WTC11 (cell line): ENCODE measurements around the gene AGTR1. TPM values are rescaled to one million over a fixed set of nuclear protein-coding genes. Genes with fewer than 3 reads are reported as not detected.

ENCODE experiments used
- ATAC-seq: fragments of 200-7000 bp; cut with Tn5 transposase; 2 replicates; pipeline ENCODE4 v1.10.0; 2021; ENCODE audit warnings: mild to moderate bottlenecking, moderate library complexity
- CTCF ChIA-PET: fragments of 300-600 bp; sonication (Branson Sonifier 250); formaldehyde crosslinking; loops from one replicate; lab custom pipeline; 2021; ENCODE audit warnings: antibody characterized with exemption; lab: Charles Lee
- POLR2A ChIA-PET: fragments of 350-600 bp; sonication (Branson Sonifier 250); formaldehyde crosslinking; loops from one replicate; lab custom pipeline; 2021; ENCODE audit warnings: antibody characterized with exemption; lab: Charles Lee
- DNase-seq: peaks from one replicate; pipeline ENCODE4 v3.0.0; 2021; ENCODE audit warnings: low spot score
- H3K27ac Mint-ChIP-seq: 2 replicates; pipeline ENCODE4 v1.8.0; 2021; ENCODE audit warnings: mixed read lengths
- H3K27me3 Mint-ChIP-seq: 2 replicates; pipeline ENCODE4 v1.8.0; 2021; ENCODE audit warnings: low read depth, mild to moderate bottlenecking, moderate library complexity, mixed read lengths
- H3K36me3 Mint-ChIP-seq: 2 replicates; pipeline ENCODE4 v1.8.0; 2021; ENCODE audit warnings: mixed read lengths
- H3K4me1 Mint-ChIP-seq: 2 replicates; pipeline ENCODE4 v1.8.0; 2022; ENCODE audit warnings: mixed read lengths
- H3K4me3 Mint-ChIP-seq: 2 replicates; pipeline ENCODE4 v1.8.0; 2021; ENCODE audit warnings: mild to moderate bottlenecking, moderate library complexity, mixed read lengths
- H3K9me3 Mint-ChIP-seq: 2 replicates; pipeline ENCODE4 v1.8.0; 2021; ENCODE audit warnings: mixed read lengths
- AR ChIP-seq: fragments of 250-450 bp; sonication (Bioruptor Pico); IDR thresholded peaks from 2 replicates; pipeline ENCODE4 v1.9.0; 2021; ENCODE audit warnings: mild to moderate bottlenecking
- ARID4B ChIP-seq: sonication (generic); formaldehyde crosslinking; IDR thresholded peaks from 2 replicates; pipeline ENCODE4 v1.8.0; 2023; ENCODE audit warnings: missing genetic modification reagents, mild to moderate bottlenecking, borderline replicate concordance
- ATF3 ChIP-seq: sonication (generic); formaldehyde crosslinking; conservative IDR thresholded peaks from 2 replicates; pipeline ENCODE4 v1.8.1; 2022; ENCODE audit warnings: mild to moderate bottlenecking, missing genetic modification reagents
- CDX4 ChIP-seq: fragments of 250-450 bp; sonication (Bioruptor Pico); IDR thresholded peaks from 2 replicates; pipeline ENCODE4 v1.9.0; 2021; ENCODE audit warnings: moderate library complexity, mild to moderate bottlenecking, inconsistent platforms, borderline replicate concordance
- E2F1 ChIP-seq: sonication (generic); formaldehyde crosslinking; IDR thresholded peaks from 2 replicates; pipeline ENCODE4 v1.8.0; 2022; ENCODE audit warnings: mild to moderate bottlenecking, missing genetic modification reagents
- HMGXB4 ChIP-seq: sonication (generic); formaldehyde crosslinking; IDR thresholded peaks from 2 replicates; pipeline ENCODE4 v1.8.1; 2023; ENCODE audit warnings: mild to moderate bottlenecking, moderate library complexity, missing genetic modification reagents
- MAX ChIP-seq: sonication (generic); formaldehyde crosslinking; IDR thresholded peaks from 2 replicates; pipeline ENCODE4 v1.8.0; 2022; ENCODE audit warnings: mild to moderate bottlenecking, missing genetic modification reagents
- MXD4 ChIP-seq: fragments of 250-450 bp; sonication (Bioruptor Pico); IDR thresholded peaks from 2 replicates; pipeline ENCODE4 v1.8.0; 2021; ENCODE audit warnings: mild to moderate bottlenecking, moderate library complexity, borderline replicate concordance
- MYBL2 ChIP-seq: sonication (generic); formaldehyde crosslinking; IDR thresholded peaks from 2 replicates; pipeline ENCODE4 v1.8.1; 2023; ENCODE audit warnings: mild to moderate bottlenecking, moderate library complexity, missing genetic modification reagents
- NR3C1 ChIP-seq: sonication (generic); formaldehyde crosslinking; conservative IDR thresholded peaks from 2 replicates; pipeline ENCODE4 v1.8.1; 2023; ENCODE audit warnings: low read depth, mild to moderate bottlenecking, missing genetic modification reagents
- PRRX2 ChIP-seq: fragments of 250-450 bp; sonication (Bioruptor Pico); IDR thresholded peaks from 2 replicates; pipeline ENCODE4 v1.8.0; 2021; ENCODE audit warnings: mild to moderate bottlenecking
- RORB ChIP-seq: fragments of 250-450 bp; sonication (Bioruptor Pico); IDR thresholded peaks from 2 replicates; pipeline ENCODE4 v1.9.0; 2021; ENCODE audit warnings: mild to moderate bottlenecking
- TEAD4 ChIP-seq: sonication (generic); formaldehyde crosslinking; IDR thresholded peaks from 2 replicates; pipeline ENCODE4 v1.8.0; 2022; ENCODE audit warnings: mild to moderate bottlenecking, missing genetic modification reagents
- USF1 ChIP-seq: sonication (generic); formaldehyde crosslinking; IDR thresholded peaks from 2 replicates; pipeline ENCODE4 v1.8.0; 2022; ENCODE audit warnings: mild to moderate bottlenecking, missing genetic modification reagents
- ZNF232 ChIP-seq: sonication (generic); formaldehyde crosslinking; IDR thresholded peaks from 2 replicates; pipeline ENCODE4 v1.8.0; 2022; ENCODE audit warnings: mild to moderate bottlenecking, missing genetic modification reagents
- ZNF396 ChIP-seq: fragments of 250-450 bp; sonication (Bioruptor Pico); IDR thresholded peaks from 2 replicates; pipeline ENCODE4 v1.8.0; 2021; ENCODE audit warnings: mild to moderate bottlenecking, moderate library complexity, borderline replicate concordance
- ZNF423 ChIP-seq: fragments of 250-450 bp; sonication (Bioruptor Pico); IDR thresholded peaks from 2 replicates; pipeline ENCODE4 v2.1.2; 2022; ENCODE audit warnings: mild to moderate bottlenecking, moderate library complexity
- ZNF532 ChIP-seq: fragments of 250-450 bp; sonication (Bioruptor Pico); IDR thresholded peaks from 2 replicates; pipeline ENCODE4 v1.9.0; 2021; ENCODE audit warnings: mild to moderate bottlenecking, borderline replicate concordance
- total RNA-seq: library from RNA; stranded (reverse); gene quantifications from 3 replicates; pipeline ENCODE4 v1.2.3, GENCODE V29; 2021

Gene AGTR1
- total RNA-seq, 1 experiment from 2014 or later = 0.13 TPM

GRCh38 chr3:148737104-148737530 is 39.4 kb downstream of the AGTR1 start:
- no peak for TF ChIP-seq ZNF396 (CRISPR knock-in tag)
- no peak for TF ChIP-seq ZNF423 (CRISPR knock-in tag)
- no peak for TF ChIP-seq MAX (CRISPR knock-in tag)
- no peak for TF ChIP-seq TEAD4 (CRISPR knock-in tag)
- TF ChIP-seq USF1 (CRISPR knock-in tag) = no peak
- TF ChIP-seq PRRX2 = no peak
- TF ChIP-seq E2F1 (CRISPR knock-in tag) = no peak
- TF ChIP-seq AR (CRISPR knock-in tag) = no peak
- POLR2A ChIA-PET = no interaction called here
- H3K4me1 Mint-ChIP-seq = no peaks in the 10 kb centered on the region

GRCh38 chr3:148739720-148740119 is 42.0 kb downstream of the AGTR1 start:
- H3K36me3 Mint-ChIP-seq = no peaks in the 10 kb centered on the region
- ChIA-PET CTCF (interaction anchor here (1.3 kb wide), 1 partner anchor 20 kb away, joined by 5 read pairs; no protein-coding TSS in a partner anchor), POLR2A (interaction anchor here (0.6 kb wide), 1 partner anchor 1581 kb away, joined by 5 read pairs; no protein-coding TSS in a partner anchor)
- no peaks in the 10 kb centered on the region for H3K4me1 Mint-ChIP-seq
- ATAC-seq = no peak
- H3K27me3 Mint-ChIP-seq = no peaks in the 10 kb centered on the region
- no peak overlapping the region for H3K27ac Mint-ChIP-seq
- H3K4me3 Mint-ChIP-seq = no peak overlapping the region
- no peaks in the 10 kb centered on the region for H3K9me3 Mint-ChIP-seq
- no peak for DNase-seq
- no peak for TF ChIP-seq ZNF532
- no peak for TF ChIP-seq RORB (CRISPR knock-in tag)
- TF ChIP-seq MYBL2 (CRISPR knock-in tag) = no peak
- no peak for TF ChIP-seq NR3C1 (CRISPR knock-in tag)
- TF ChIP-seq ARID4B = no peak
- no peak for TF ChIP-seq ZNF232 (CRISPR knock-in tag)
- TF ChIP-seq ATF3 (CRISPR knock-in tag) = no peak
- TF ChIP-seq CDX4 (CRISPR knock-in tag) = no peak
- no peak for TF ChIP-seq HMGXB4
- TF ChIP-seq MXD4 = no peak

More at GRCh38 chr3:148737104-148737530, 39.4 kb downstream of the AGTR1 start:
- ATAC-seq = no peak
- no peaks in the 10 kb centered on the region for H3K36me3 Mint-ChIP-seq
- CTCF ChIA-PET = interaction anchor here (1.1 kb wide), 1 partner anchor 144 kb away, joined by 3 read pairs; no protein-coding TSS in a partner anchor
- no peak for DNase-seq
- H3K4me3 Mint-ChIP-seq = no peak overlapping the region
- no peaks in the 10 kb centered on the region for H3K9me3 Mint-ChIP-seq
- no peak overlapping the region for H3K27ac Mint-ChIP-seq
- no peaks in the 10 kb centered on the region for H3K27me3 Mint-ChIP-seq
